GM10248 (cell line): ENCODE measurements around the gene FAM209B.

ENCODE experiments used
- CTCF ChIA-PET: fragments of 300-600 bp; sonication (Branson Sonifier 250); formaldehyde crosslinking; extraction: SDS; loops from one replicate; lab custom pipeline; 2021; ENCODE audit warnings: antibody characterized with exemption; lab: Yijun Ruan, JAX
- POLR2A ChIA-PET: fragments of 350-650 bp; sonication (Branson Sonifier 250); formaldehyde crosslinking; extraction: SDS; loops from one replicate; lab custom pipeline; 2020; ENCODE audit warnings: antibody characterized with exemption; lab: Yijun Ruan, JAX
- DNase-seq: peaks from one replicate; pipeline ENCODE4 v3.0.0; 2012; ENCODE audit errors: extremely low spot score
- TF ChIP-seq, protein P1 (sequence below): IDR thresholded peaks from 2 replicates; pipeline ENCODE4 v1.5.1; 2012; ENCODE audit warnings: mild to moderate bottlenecking, low read depth; ENCODE audit errors: extremely low read depth, missing control alignments, control extremely low read depth

FAM209B gene

DNA sequence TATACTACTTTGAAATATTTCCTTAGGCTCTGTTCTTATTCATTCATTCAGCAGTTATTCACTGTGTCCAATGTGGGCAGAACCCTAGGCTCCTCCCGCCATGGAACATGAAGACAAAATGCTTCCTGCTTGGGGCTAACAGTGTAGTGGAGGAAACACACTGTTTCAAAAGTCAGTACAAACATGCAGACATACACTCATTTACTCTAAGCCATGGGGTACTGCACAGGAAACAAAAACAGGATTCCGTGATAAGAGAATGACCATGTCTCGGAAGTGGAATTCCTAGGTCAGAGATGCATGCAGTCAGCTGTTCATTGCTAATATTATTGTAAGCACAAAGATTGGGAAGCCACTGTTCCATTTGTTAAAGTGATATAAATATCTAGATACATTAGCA, 26.9 kb upstream of the FAM209B start:
- DNase-seq: no peak
- POLR2A ChIA-PET: no interaction called here
- CTCF ChIA-PET: no interaction called here
- TF ChIP-seq, protein P1, sequence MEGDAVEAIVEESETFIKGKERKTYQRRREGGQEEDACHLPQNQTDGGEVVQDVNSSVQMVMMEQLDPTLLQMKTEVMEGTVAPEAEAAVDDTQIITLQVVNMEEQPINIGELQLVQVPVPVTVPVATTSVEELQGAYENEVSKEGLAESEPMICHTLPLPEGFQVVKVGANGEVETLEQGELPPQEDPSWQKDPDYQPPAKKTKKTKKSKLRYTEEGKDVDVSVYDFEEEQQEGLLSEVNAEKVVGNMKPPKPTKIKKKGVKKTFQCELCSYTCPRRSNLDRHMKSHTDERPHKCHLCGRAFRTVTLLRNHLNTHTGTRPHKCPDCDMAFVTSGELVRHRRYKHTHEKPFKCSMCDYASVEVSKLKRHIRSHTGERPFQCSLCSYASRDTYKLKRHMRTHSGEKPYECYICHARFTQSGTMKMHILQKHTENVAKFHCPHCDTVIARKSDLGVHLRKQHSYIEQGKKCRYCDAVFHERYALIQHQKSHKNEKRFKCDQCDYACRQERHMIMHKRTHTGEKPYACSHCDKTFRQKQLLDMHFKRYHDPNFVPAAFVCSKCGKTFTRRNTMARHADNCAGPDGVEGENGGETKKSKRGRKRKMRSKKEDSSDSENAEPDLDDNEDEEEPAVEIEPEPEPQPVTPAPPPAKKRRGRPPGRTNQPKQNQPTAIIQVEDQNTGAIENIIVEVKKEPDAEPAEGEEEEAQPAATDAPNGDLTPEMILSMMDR: no peak

DNA sequence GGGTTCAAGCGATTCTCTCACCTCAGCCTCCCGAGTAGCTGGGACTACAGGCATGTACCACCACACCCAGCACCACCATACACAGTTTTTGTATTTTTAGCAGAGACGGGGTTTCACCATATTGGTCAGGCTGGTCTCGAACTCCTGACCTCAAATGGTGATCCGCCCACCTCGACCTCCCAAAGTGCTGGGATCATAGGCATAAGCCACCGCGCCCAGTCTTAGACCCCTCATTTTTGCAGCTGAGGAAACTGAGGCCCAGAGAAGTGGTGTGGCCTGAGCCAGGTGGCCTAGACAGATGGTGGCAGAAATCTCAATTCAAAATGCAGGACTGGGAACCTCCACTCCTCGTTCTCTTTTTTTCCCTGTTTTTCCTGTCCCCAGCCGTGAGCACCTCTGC, 21.1 kb upstream of the FAM209B start:
- ChIA-PET POLR2A (no interaction called here), CTCF (interaction anchor here (1.9 kb wide), 1 partner anchor 39 kb away, joined by 5 read pairs; no protein-coding TSS in a partner anchor)
- TF ChIP-seq, protein P1: no peak
- no peak for DNase-seq

DNA sequence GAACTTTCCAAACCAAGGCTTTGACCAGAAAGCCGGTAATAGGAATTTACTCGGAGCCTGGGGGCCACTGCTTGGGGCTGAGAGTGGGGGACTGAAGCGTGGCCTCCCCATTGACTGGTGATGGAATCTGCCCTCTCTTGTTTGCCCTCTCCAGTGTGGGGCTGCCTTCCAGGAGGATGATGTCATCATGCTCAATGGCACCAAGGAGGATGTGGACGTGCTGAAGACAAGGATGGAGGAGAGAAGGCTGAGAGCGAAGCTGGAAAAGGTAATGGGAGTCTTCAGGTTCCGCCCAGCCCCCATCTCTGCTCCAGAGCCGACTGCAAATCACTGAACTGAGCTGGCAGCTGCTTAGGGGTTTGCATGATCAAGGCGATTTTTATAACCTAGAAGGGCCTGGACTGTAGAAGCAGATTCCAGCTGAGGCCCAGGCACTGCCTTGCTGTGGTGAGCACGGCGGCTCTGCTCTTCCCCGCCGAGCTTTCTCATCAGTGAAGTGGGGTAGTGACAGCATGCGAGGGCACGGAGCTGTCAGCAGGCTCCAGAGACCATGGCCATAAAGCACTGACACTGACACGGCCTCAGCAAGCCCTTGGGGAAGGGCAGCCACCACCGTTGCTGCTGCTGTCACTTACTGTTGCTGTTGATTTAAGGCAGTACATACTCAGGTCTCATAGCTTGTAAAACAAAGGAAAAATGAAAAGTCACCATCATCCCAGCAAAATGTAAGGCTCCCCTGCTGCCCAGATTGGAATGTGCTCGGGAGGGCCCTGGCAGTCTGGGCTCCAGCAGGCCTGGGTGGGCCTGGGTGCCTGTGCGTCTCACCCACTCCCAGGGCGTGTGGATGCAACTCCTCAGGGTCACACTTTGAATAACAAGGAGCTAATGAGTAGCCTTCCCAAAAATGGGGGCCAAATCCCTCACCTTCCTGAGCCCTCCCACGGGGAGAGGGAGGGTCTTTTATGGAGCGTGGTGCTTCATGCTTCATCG, 19.6 kb upstream of the FAM209B start:
- ChIA-PET POLR2A (no interaction called here), CTCF (interaction anchor here (0.6 to 1.0 kb wide), 2 partner anchors 11 to 115 kb away, joined by 3 read pairs; no protein-coding TSS in a partner anchor)
- TF ChIP-seq, protein P1: no peak
- DNase-seq: no peak

DNA sequence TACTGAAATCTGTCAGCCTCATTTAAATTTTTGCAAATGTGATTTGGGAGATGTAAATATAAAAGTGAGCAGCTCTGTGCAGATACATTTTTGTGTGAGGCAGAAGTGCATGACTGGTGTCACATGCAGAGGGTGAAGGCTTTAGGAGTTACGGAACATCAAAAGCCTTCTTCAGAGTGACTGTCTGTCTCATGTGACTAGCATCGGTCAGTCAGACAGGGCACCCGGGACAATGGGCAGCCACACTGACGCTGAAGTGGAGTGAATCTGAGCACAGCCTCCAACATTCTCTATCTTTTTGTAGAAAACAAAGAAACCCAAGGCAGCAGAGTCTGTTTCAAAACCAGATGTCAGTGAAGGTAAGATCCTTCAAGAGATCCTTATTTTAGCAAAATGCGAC, 16.4 kb upstream of the FAM209B start:
- ChIA-PET CTCF (interaction anchor here (1.0 to 1.4 kb wide), 2 partner anchors 25 to 118 kb away, joined by 3 read pairs; no protein-coding TSS in a partner anchor), POLR2A (no interaction called here)
- DNase-seq: no peak
- TF ChIP-seq, protein P1: no peak

DNA sequence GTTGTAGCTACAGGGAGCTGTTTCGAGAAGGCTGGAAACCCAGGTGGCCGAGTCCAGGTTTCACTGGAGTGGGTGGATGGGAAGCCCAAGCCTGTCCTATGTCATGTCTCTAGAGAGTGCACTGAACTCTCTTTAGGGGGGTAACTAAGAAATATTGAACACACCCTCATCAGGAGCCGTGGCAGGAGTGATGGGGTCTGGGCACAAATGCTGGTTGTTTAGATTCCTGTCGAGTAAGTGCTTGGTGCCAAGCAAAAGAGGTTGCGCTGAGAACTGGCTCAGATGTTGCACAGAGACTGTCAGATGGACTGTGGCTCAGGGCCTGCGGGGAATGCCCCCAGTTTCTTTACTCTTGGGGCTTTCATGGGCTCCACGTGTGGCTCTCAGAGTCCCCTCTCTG, 15.8 kb upstream of the FAM209B start:
- ChIA-PET POLR2A (no interaction called here), CTCF (no interaction called here)
- no peak for DNase-seq
- TF ChIP-seq, protein P1: no peak

DNA sequence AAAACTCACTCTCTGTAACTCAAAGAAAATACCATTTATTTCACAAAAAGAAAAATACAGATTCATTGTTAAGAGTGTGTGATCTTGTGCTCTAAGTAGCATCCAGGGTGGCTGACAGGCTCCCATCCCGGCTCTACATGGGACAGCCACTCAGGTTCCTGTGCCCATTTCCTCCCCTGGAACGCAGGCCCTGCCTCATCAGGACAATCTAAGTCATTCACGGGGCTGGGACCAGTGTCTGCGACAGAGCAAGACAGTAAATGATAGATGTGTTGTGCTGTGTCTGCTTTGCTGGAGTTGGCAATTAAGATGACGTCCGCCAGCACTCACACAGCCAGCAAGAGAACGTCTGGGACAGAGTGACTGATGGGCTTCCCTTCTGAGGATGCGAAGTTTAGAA, 15.4 kb upstream of the FAM209B start:
- DNase-seq: no peak
- TF ChIP-seq, protein P1: no peak
- ChIA-PET POLR2A (no interaction called here), CTCF (no interaction called here)
